ENCODE results near the gene TRIOBP. TPM values are rescaled to one million over a fixed set of nuclear protein-coding genes. Genes with fewer than 3 reads are reported as not detected.

TRIOBP gene
- total and polyA plus RNA-seq, 2 of the 13 experiments (the other 11 are each of a cell fraction or from before 2014, with no cell fraction given) = 6.1 to 15.4 TPM

- TF ChIP-seq NPAS2 (CRISPR knock-in tag; IDR thresholded peaks at IDR 0.05; ENCODE audit: borderline replicate concordance) = no peak
- TF ChIP-seq ZNF143 (CRISPR knock-in tag; IDR thresholded peaks at IDR 0.05) = peak; percentile 90
- no peak for TF ChIP-seq ATRX (CRISPR knock-in tag; IDR thresholded peaks at IDR 0.05; ENCODE audit: borderline replicate concordance)
- no peak for TF ChIP-seq AFF4 (CRISPR knock-in tag; IDR thresholded peaks at IDR 0.05)
- no peak for TF ChIP-seq ZBTB14 (CRISPR knock-in tag; IDR thresholded peaks at IDR 0.05)
- TF ChIP-seq U2AF1 (optimal IDR thresholded peaks at IDR 0.05; ENCODE audit: low read depth, low read length) = no peak
- no peak for TF ChIP-seq ZNF639 (CRISPR knock-in tag; conservative IDR thresholded peaks at IDR 0.05)
- TF ChIP-seq NAIF1 (CRISPR knock-in tag; IDR thresholded peaks at IDR 0.05; ENCODE audit: borderline replicate concordance) = no peak
- peak; percentile 41 for TF ChIP-seq GABPA (IDR thresholded peaks at IDR 0.05; ENCODE audit: low read depth, low read length)
- peak; percentile 74 for TF ChIP-seq GABPA (CRISPR knock-in tag; IDR thresholded peaks at IDR 0.05; ENCODE audit: low read depth)
- TF ChIP-seq NFIB (CRISPR knock-in tag; IDR thresholded peaks at IDR 0.05; ENCODE audit: borderline replicate concordance) = no peak
- TF ChIP-seq POGK (CRISPR knock-in tag; conservative IDR thresholded peaks at IDR 0.05) = no peak
- no peak for TF ChIP-seq KLF13 (CRISPR knock-in tag; IDR thresholded peaks at IDR 0.05)
- TF ChIP-seq WIZ (CRISPR knock-in tag; IDR thresholded peaks at IDR 0.05) = no peak
- TF ChIP-seq ZNF121 (CRISPR knock-in tag; IDR thresholded peaks at IDR 0.05) = no peak
- no peak for TF ChIP-seq ATF4 (CRISPR knock-in tag; IDR thresholded peaks at IDR 0.05)
- peak; percentile 89 for TF ChIP-seq ZNF770 (CRISPR knock-in tag; IDR thresholded peaks at IDR 0.05)
These were observed 105.7 kb downstream of the TRIOBP start (continued) for GRCh38 chr22:37802310-37803194.
